Stimulated activated CD8-positive, alpha-beta memory T cell treated with anti-CD3 and anti-CD28 coated beads, Interleukin-4, amount 100 ng/mL, for 1 hour (primary cell): Measurements from ENCODE around the gene ORMDL2.
A peak's percentile ranks its signal among the peaks of the same experiment; 100 is the strongest.
"Not testable (repeated sequence)": the region's sequence is repeated elsewhere in the genome, so short reads cannot be mapped to it uniquely, and the experiment has no call there.

Source experiments
- DNase-seq, 2 donors: peaks; one replicate each; pipeline ENCODE4 v3.0.0-alpha.2; 2020; ENCODE audit warnings: low read depth in 2 of 2, low spot score in 1 of 2

Gene ORMDL2

DNA sequence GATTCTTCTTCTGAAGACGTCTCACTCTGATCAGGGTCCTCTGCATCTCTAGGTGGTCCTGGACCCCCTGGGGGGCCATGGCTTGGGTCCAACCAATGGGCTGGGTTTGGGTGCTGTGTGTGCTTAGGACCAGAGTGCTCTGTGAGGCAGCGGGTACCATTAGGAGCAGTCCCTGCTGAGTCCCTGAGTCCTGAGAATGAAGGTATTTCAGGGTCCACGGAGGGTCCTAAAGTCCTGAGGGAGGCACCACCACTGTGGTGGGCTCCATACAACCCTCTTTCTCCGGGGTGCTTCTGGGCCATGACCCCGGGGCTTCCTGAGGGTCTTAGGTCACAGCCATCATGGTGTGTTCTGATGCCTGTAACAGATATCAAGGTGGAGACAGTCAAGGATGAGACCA lies 10.5 kb downstream of the ORMDL2 start:
- no peak for DNase-seq

DNA sequence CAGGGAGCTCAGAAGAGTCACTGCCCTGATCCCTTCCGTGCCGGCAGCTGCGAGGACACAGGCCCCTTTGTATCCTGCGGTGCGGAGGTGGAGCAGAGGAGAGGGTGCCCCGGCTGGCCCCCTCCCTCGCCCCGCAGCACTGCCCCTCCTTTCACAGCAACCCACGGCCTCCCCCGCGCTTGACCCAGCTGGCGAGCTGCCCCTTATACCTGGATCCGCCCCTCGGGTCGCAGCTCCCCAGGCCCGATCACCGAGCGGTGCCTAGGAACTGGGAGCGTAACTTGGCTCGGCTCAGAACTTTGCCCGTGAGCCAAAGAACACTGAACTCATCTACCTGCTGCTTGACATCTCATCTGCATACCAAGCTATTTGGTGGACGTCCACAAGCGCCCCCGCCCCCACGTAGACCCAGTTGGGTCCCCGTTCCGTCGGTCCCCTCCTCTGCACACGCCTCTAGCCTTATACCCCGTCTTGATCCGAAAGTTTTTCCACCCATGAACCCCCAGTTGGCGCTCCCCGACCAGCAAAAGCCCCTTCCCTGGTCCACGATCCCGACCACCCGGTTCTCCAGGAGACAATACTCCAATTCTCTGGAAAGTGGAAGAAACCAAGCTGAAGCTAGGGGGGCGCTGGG lies 12.2 kb downstream of the ORMDL2 start:
- DNase-seq = peak in 1 of 2 donors; percentile 14

DNA sequence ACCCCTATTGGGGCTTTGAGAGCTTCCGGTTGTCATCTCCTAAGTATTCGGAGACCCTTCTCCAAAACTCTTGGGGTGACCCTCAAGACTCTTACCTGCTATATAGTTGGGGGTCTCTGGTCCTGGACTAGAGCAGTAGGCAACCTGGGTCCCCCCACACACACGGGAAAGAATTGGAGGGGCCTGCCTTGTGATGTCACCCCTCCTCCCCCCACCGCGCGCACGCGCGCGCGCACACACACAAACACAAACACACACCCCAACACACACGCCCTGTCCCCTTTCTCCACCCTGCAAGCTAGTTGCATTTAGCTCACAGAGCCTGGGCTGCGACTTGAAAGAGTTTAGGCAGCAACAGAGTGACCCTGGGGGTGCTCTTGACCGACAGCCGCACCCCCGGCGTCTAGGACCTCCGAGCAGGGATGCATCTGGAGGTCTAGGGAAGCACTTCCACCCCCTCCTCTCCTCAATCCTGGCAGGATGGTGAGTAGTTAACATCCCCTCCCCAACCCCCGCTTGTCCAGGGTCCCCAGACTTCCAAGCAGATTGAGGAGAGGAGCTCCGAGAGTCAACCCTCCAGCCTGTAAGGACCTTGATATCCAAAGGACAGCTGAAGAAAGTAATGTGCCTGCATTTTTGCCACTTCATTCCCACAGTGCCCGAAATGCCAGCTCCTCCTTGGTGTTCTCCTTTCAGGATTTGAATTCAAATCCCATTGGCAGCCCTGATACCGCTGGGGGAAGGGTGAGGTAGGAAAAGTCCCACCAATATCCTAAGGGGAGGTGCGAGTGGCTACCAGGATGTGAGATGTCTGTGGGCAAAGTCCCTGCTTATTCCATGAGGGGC lies 13.0 kb downstream of the ORMDL2 start:
- DNase-seq = peak; percentile 13 to 30

DNA sequence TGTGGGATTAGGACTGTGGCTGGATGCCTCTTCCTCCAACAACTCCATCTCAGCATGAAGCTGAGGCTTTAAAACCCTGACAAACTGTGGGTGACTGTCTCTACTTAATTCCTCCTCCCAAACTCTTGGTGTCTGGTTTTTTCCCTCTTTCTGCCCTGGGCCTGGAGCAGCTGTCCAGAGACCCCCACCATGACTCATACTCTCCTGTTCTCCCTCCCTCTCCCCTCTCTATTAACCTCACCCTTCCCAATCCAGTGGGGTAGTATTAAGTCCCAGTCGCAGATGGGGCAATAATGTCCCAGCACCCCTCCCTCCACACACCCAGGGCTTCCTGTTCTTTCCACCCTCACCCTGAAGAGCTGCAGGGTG lies 13.6 kb downstream of the ORMDL2 start:
- no peak for DNase-seq

DNA sequence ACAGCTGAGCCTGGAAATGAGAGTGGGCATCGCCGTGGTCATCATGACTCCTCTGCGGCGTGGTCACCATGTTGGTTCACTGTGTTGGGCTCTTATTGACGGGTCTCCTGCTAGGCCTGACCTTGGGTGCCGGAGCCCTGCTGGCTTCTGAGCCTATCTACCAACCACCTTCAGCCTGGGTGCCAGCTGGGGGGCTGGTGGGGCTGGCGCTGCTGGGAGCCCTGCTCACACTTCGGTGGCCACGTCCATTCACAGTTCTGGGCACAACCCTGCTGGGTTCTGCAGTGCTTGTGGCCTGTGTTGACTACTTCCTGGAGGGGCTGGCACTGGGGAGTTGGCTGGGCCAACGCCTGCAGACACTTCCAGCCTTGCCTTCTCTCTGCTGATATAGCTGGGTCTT lies 15.2 kb downstream of the ORMDL2 start:
- no peak for DNase-seq

DNA sequence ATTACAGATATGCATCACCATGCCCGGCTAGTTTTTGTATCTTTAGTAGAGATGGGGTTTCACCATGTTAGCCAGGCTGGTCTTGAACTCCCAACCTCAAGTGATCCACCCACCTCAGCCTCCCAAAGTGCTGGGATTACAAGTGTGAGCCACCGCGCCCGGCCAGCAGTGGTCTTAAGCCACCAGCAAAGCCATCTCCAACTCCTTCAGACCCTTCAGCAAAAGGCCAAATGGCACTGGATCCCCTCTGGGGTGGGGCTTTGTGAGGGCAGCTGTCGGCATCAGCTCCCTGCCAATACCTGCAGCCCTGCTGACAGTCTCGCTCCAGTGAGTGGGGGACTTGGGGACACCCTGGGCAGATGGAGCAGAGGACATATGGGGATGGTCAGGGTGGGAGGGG lies 16.6 kb downstream of the ORMDL2 start:
- DNase-seq = not testable (repeated sequence)

DNA sequence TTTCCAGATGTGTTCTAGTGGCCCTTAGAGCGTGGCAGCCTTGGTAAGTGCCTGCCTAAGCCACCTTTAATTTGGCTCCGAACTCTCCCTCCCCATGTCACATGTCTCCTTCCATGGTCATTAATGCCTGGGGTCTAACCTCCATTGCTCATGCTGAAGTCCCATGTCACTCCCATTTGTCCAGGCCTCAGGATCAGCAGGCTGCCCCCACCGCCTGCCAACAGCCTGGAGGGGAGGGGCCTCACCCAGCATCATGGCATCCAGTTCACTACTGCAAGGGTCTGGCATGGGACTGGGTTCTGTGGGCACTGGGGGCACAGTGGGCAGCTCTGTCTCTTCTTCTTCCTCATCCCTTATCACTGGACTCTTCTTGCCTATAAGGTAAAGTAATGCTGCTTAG lies 20.5 kb downstream of the ORMDL2 start:
- no peak for DNase-seq

DNA sequence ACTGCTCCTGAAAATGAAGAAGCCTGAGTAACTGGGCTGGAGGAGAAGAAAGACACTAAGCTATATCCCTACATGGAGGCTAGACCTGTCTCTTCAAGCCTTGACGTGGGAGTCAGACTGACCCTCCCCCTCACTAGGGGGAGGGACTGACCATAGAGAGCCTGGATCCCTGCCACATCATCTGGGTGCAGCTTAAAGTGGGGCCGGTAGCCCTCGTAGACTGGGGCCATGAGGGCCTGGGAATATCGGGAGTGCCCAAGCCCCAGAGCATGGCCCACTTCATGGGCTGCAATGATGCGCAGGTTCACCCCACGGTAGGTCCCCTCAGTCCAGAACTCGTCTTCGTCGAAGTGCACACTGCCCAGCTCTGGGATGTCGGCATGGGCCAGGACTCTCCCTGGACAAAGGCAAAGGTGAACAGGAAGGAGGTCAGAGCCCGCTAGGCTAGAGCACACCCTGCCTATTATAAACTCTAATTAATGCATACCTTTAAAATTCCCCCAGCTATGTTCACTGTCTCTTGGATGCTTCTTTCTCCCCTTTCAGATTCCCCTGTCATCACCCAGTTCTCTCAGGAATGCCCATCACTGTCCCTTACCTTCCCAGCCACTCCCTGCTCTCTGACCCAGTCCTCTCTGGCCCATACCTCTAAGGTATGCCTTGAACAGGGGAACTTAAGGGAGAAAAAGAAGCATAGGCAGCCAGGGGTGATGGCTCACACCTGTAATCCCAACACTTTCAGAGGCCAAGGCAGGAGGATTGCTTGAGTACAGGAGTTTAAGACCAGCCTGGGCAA lies 21.7 kb downstream of the ORMDL2 start:
- no peak for DNase-seq

DNA sequence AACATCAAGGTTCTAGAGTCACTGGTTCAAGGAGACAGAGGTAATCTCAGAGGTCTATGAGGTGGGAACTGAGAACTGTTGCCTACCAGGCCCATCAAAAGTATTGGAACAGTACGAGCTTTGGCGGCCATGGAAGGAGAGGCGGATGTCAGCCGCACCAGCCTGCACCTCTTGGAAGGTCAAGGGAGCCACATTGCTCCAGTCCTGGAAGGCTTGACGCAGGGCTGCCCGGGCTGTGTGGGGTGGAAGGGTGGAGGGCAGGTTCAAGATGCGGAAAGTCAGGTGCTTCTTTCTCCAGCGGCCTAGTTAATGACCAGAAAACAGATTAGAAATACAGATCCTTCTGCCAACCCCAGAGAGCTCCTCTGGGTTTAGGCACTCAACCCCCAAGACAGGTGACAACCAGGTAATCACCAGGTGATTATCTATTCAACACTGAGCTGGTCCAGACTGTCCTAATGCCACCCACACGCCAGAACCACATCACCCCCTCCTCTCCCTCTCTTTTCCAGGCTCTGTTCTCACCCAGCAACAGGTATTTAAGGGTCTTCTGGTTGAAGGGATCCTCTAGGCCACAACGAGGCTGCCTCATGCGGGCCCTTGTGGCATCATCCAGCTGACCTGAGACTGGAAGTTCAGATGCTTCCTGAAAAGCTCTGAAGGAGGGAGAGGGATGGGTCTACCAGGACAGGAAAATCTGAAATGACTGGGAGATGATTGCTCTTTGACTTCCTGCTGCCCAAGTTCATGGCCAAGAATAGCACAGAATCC lies 22.9 kb downstream of the ORMDL2 start:
- no peak for DNase-seq

DNA sequence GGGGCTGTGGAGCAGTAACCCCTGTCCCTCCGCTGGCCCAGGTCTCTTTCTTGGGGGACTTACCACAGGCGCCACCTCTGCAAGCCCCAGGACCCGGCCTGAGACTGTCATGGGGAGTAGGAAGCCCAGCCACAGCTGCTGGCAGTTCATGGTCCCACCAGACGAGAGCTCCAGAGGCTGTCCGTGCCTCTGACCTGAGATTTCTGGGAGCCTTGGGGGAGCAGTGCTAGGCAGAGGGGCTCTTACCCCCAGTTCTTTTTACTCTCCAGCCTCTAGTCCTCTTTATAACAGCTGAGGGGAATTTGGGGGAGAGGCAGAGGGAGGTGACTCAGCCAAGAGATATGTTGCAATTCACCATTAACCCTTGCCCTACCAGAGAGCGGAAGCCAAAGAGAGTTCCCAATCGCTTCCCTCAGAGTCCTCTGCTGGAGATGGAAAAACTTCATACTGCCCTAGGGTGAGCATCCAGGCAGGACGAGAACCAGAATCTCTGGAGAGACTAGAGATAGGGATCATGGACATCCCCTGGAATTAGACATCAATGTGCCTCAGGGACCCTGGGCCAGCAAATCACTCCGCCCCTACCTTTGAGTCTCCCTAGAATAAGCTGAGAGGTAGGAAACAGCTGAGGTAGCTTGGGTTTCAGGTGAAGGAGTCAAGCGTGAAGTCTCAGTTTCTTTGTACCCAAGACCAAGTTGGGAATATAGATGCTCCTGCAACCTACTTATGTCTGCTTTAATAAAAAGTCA lies 25.0 kb downstream of the ORMDL2 start, which contains the start of gene MMP19:
TSS of gene MMP19 (minus strand) at position 256 of the 749 bp plus-strand sequence. CDS start at position 150, 106 bp downstream.
- DNase-seq = no peak

DNA sequence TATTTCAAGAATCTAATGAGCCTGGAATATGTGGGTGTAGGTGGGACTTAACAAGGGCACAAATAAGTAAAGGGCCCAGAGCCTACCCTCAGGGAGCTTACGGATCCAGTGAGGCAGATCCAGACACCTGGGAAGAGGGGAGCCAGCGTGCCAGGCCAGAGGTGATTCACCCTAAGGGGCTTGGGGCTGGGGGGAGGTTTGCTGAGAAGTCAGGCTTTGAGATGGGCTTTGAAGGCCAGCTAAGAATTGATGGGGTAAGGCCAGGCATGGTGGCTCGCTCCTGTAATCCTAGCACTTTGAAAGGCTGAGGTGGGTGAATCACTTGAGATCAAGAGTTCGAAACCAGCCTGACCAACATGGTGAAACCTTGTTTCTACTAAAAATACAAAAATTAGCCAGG lies 25.6 kb downstream of the ORMDL2 start:
- DNase-seq = no peak

DNA sequence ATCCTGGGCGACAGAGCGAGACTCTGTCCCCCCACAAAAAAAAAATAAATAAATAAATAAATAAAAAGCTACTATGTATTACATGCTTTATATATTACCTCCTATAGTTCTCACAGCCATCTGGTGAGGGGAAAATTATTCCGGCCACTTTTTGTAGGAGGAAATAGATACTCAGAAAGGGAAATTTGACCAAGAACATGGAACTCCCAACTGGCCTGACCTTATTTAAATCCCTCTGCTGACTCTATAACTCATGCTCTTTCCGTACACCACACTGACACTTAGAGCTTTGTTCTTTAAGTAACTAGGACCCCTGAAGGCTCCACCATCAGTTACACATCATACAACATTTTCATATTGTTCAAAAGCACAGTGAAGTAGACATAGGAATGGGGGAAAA lies 27.1 kb downstream of the ORMDL2 start:
- no peak for DNase-seq

DNA sequence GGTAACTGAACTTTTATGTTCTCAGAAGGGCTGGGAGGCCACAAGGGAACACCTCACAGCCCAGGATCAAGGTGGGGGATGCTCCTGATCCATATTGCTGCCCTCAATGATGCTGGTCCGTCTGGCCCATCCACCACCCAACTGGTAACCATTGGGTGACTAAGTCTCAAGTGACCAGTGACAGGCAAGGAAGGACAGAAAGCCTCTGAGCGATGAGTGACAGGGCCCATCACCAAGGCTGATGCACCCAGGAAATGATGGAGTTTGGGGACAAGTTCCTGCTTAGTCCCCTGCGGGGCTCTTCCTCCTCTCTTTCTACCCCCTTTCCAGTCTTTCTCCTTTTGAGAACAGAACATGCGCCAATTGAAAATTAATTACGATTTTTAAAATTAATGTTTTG lies 27.5 kb downstream of the ORMDL2 start:
- no peak for DNase-seq

DNA sequence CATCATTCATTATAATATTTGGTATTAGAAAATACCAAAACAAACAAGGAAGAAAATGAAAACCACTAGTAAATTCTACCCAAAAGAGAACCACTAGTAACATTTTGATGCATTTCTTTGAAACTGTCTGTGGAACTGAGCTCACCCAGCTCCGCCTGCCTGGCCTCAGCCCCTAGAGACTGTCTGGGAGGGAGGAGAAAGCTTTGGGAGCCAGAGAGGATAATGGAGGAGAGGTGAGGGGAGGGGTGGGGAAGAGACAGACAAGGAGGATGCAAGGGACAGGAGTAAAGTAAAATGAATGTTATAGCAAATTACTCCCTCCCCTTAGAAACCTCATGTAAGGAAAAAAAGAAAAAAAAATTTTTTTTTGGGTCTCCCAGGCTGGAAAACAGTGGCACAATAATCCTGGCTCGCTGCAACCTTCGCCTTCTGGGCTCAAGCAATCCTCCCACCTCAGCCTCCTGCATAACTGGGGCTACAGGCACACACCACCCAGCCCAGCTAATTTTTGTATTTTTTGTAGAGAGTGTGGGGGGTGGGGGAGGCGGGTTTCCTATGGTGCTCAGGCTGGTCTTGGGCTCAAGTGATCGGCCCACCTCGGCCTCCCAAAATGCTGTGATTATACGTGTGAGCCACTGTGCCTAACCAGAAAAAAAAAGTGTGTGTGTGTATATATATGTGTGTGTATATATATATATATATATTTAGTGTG lies 28.1 kb downstream of the ORMDL2 start:
- no peak for DNase-seq

DNA sequence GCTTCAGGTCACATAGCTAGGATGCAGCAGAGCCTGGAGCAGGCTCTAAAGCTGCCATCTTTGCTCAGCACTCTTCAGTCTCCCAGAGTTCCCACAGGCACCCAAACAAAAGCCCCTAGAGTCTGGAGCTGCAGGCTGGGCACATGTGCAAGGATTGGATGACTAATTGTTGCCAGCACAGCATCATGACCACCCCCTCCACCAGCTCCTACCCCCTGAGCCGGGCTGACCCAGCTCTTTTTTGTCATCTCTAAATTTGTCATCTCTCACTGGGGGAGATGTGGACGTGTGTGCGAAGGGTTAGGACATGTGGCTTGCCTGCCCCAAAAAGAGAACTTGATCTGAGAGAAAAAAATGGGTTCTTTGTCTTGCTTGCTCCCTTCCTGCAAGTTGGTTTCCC lies 29.2 kb downstream of the ORMDL2 start:
- DNase-seq = no peak

DNA sequence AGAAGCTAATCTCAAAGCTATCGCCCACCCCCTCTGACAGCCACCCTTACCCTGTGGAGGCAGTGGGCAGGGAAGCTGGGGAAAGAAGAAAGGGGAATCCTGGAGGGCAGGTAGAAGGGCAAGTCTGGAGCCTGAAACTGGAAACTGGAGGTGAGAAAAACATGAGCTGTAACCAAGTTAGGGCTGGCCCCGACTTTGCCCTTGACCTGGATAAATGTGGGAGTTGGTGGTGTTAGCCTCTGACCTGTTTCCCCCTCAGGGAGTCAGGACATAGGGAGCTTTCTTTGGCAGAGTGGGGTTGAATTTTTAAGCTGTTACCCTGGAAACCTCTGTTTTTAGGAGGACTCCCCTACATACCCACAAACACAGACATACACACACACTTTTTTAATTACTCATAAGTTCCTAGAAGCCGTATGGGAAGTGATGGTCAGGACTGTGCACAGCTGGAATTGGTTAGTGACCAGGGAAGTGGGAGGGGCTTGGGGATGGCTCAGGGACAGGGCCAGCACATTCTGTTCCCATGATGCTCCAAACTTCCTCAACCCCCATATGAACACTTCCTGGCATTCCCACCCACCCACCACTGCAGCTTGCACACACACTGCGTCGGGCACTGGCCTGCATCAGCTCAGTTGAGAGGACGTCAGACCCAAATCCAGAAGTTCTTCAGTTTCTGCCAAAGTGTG lies 29.9 kb downstream of the ORMDL2 start:
- DNase-seq = no peak

DNA sequence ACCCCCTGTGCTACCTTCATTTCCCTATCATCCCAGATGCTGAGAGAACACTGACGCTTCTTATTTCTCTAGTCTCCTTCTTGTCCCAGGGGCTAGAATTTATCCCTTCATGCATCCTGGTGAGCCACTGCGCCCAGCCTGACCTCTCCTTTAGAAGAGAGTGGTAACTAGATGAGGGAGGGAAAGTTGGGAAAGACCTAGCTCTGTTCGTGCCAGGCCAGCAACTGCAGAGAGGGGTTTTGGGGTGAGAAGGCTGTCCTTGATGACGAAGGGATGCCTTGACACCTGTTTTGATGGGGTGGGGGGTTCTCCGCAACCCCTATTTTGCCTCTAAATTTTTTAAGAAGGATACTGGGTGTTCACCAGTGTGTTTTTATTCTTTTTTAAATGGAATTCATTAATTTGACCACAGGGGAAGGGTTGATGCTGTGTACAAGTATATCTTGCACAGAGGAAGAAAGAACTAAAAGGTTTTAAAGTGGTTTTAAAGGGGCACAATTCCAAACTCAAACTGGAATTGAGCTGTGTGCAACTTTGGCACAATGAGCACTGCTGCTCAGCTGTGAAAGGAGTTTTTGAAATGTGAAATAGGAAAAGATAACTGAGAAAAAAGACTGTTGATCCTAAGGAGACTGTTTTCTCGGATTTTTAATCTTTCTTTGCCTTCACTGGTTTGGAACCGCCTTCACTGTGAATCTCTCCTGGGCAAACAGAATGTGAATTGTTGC lies 31.9 kb downstream of the ORMDL2 start:
- no peak for DNase-seq

DNA sequence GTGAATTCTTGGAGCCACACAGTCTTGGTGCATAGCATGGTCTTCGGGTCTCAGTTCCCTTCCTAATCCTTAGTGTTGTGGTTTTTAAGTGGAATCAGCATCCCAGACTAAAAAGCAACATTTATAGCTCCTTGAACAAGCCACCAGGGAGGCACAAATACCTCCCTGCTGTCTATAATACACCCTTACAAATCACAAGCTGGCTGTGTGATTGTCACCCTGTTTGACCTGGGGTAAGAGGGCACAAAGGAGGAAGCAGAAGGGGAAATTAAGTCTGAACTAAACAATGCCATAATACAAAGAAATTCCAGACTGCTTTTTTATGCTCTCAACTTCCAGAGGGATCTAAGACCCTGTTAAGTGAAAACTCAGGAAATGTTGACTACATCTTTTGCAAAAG lies 32.6 kb downstream of the ORMDL2 start:
- DNase-seq = no peak

DNA sequence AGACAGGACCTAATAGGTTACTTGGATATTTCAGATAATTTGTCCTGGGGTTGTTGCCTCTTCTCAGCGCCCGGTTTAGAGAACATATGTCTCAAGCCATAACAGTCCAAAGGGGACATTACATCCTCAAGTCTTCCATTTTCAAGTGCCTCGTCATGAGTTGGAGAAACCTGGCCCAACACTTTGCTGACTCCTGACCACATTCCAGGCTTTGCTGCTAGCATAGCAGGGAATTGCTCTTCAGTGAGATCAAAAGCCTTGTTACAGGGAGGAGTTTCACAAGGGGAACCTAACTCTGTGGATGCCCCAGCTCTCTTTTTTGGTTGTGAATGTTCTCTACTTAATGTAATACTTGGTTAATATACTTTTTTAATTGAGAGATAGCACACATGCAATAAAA lies 33.1 kb downstream of the ORMDL2 start:
- DNase-seq = no peak
